HepG2 (cell line): ENCODE data around the gene SLC23A3. TPM values are rescaled to one million over a fixed set of nuclear protein-coding genes. Genes with fewer than 3 reads are reported as not detected.

Experiments
- BCL6 ChIP-seq: IDR thresholded peaks from 2 replicates; pipeline ENCODE4 v1.6.1; 2016; ENCODE audit warnings: missing genetic modification reagents, missing compliant biosample characterization
- CENPX ChIP-seq: sonication (generic); formaldehyde crosslinking; IDR thresholded peaks from 2 replicates; pipeline ENCODE4 v1.9.0; 2021; ENCODE audit warnings: mild to moderate bottlenecking, missing genetic modification reagents, moderate library complexity
- DPF2 ChIP-seq: sonication (generic); formaldehyde crosslinking; IDR thresholded peaks from 2 replicates; pipeline ENCODE4 v1.4.0; 2020; ENCODE audit warnings: mild to moderate bottlenecking, low read depth, missing genetic modification reagents, borderline replicate concordance
- GZF1 ChIP-seq: sonication (generic); formaldehyde crosslinking; IDR thresholded peaks from 2 replicates; pipeline ENCODE4 v1.5.1; 2020; ENCODE audit warnings: mild to moderate bottlenecking, missing genetic modification reagents
- HOXD1 ChIP-seq: sonication (generic); formaldehyde crosslinking; IDR thresholded peaks from 2 replicates; pipeline ENCODE4 v1.5.0; 2020; ENCODE audit warnings: missing genetic modification reagents
- KLF11 ChIP-seq: IDR thresholded peaks from 2 replicates; pipeline ENCODE4 v1.6.1; 2016; ENCODE audit warnings: missing compliant biosample characterization
- NFKBIZ ChIP-seq: IDR thresholded peaks from 2 replicates; pipeline ENCODE4 v1.6.1; 2018; ENCODE audit warnings: missing genetic modification reagents, missing compliant biosample characterization
- NR2C2 ChIP-seq: sonication (generic); formaldehyde crosslinking; IDR thresholded peaks from 2 replicates; pipeline ENCODE4 v1.4.0; 2020; ENCODE audit warnings: missing genetic modification reagents, mild to moderate bottlenecking, moderate library complexity, borderline replicate concordance
- PITX1 ChIP-seq: sonication (generic); formaldehyde crosslinking; IDR thresholded peaks from 2 replicates; pipeline ENCODE4 v1.5.1; 2020; ENCODE audit warnings: mild to moderate bottlenecking, missing genetic modification reagents
- POGZ ChIP-seq: sonication (generic); formaldehyde crosslinking; IDR thresholded peaks from 2 replicates; pipeline ENCODE4 v1.4.0; 2020; ENCODE audit warnings: mild to moderate bottlenecking, missing genetic modification reagents
- RORA ChIP-seq: sonication (generic); formaldehyde crosslinking; IDR thresholded peaks from 2 replicates; pipeline ENCODE4 v1.5.0; 2020; ENCODE audit warnings: mild to moderate bottlenecking, missing genetic modification reagents, moderate library complexity
- SKIL ChIP-seq: sonication (generic); formaldehyde crosslinking; IDR thresholded peaks from 2 replicates; pipeline ENCODE4 v1.8.0; 2022; ENCODE audit warnings: missing genetic modification reagents, mild to moderate bottlenecking, moderate library complexity, borderline replicate concordance
- SMARCE1 ChIP-seq: fragments of 450-650 bp; IDR thresholded peaks from 2 replicates; pipeline ENCODE4 v1.6.1; 2017; ENCODE audit warnings: borderline replicate concordance
- STAT5B ChIP-seq: sonication (generic); formaldehyde crosslinking; IDR thresholded peaks from 2 replicates; pipeline ENCODE4 v1.4.0; 2020; ENCODE audit warnings: missing genetic modification reagents
- XRCC5 ChIP-seq: fragments of 200-400 bp; formaldehyde crosslinking; optimal IDR thresholded peaks from 2 replicates; pipeline ENCODE3; 2017; ENCODE audit warnings: mild to moderate bottlenecking, low read length
- ZNF207 ChIP-seq: fragments of 450-650 bp; IDR thresholded peaks from 2 replicates; pipeline ENCODE4 v1.6.1; 2016; ENCODE audit warnings: antibody characterized with exemption, borderline replicate concordance
- ZNF33B ChIP-seq: sonication (generic); formaldehyde crosslinking; IDR thresholded peaks from 2 replicates; pipeline ENCODE4 v1.5.1; 2020; ENCODE audit warnings: mild to moderate bottlenecking, missing genetic modification reagents
- ZNF383 ChIP-seq: sonication (generic); formaldehyde crosslinking; IDR thresholded peaks from 2 replicates; pipeline ENCODE4 v1.4.0; 2020; ENCODE audit warnings: missing genetic modification reagents, mild to moderate bottlenecking, borderline replicate concordance
- ZNF547 ChIP-seq: sonication (generic); formaldehyde crosslinking; IDR thresholded peaks from 2 replicates; pipeline ENCODE4 v1.5.1; 2020; ENCODE audit warnings: mild to moderate bottlenecking, missing genetic modification reagents
- ZNF672 ChIP-seq: sonication (generic); formaldehyde crosslinking; IDR thresholded peaks from 2 replicates; pipeline ENCODE4 v1.8.1; 2022; ENCODE audit warnings: missing genetic modification reagents
- ZNF788 ChIP-seq: sonication (generic); formaldehyde crosslinking; IDR thresholded peaks from 2 replicates; pipeline ENCODE4 v1.5.0; 2020; ENCODE audit warnings: mild to moderate bottlenecking, missing genetic modification reagents, borderline replicate concordance
- ZNF792 ChIP-seq: IDR thresholded peaks from 2 replicates; pipeline ENCODE4 v1.6.1; 2016
- ZNF83 ChIP-seq: sonication (generic); formaldehyde crosslinking; IDR thresholded peaks from 2 replicates; pipeline ENCODE4 v1.4.0; 2020; ENCODE audit warnings: missing genetic modification reagents, mild to moderate bottlenecking, borderline replicate concordance
- ZSCAN30 ChIP-seq: sonication (generic); formaldehyde crosslinking; IDR thresholded peaks from 2 replicates; pipeline ENCODE4 v1.5.0; 2020; ENCODE audit warnings: mild to moderate bottlenecking, missing genetic modification reagents
- polyA plus RNA-seq, 8 experiments: library from polyadenylated mRNA; depleted of rRNA in 3 of 8; stranded (reverse) in 7 of 8; unstranded in 1 of 8; fragments of >200 nt; fragmentation: Illumina TruSeq in 4 of 8; extraction: Trizol in 4 of 8; gene quantifications; 2 replicates each; pipeline versions ENCODE4 v1.2.1 to v1.2.3, GENCODE V29; 2011 to 2016; ENCODE audit warnings: low read depth in 4 of 8, missing spikeins in 1 of 8, mixed read lengths in 1 of 8; ENCODE audit not compliant: insufficient read depth in 1 of 8
- total RNA-seq, 5 experiments: library from RNA; depleted of rRNA; stranded (reverse); fragments of >200 nt; fragmentation: Illumina TruSeq; extraction: Trizol; gene quantifications; 2 replicates each; pipeline ENCODE4 v1.2.3, GENCODE V29; 2016; ENCODE audit warnings: low read depth in 1 of 5
- TF ChIP-seq, protein P1 (sequence below): sonication (generic); formaldehyde crosslinking; IDR thresholded peaks from 2 replicates; pipeline ENCODE4 v1.4.0; 2020; ENCODE audit warnings: missing genetic modification reagents, borderline replicate concordance
- TF ChIP-seq, protein P2 (sequence below): sonication (generic); formaldehyde crosslinking; IDR thresholded peaks from 2 replicates; pipeline ENCODE4 v1.4.0; 2020; ENCODE audit warnings: mild to moderate bottlenecking, missing genetic modification reagents

Gene SLC23A3
- total and polyA plus RNA-seq, 2 of the 13 experiments (the other 11 are each of a cell fraction or from before 2014, with no cell fraction given), result 0.38 to 0.78 TPM

DNA sequence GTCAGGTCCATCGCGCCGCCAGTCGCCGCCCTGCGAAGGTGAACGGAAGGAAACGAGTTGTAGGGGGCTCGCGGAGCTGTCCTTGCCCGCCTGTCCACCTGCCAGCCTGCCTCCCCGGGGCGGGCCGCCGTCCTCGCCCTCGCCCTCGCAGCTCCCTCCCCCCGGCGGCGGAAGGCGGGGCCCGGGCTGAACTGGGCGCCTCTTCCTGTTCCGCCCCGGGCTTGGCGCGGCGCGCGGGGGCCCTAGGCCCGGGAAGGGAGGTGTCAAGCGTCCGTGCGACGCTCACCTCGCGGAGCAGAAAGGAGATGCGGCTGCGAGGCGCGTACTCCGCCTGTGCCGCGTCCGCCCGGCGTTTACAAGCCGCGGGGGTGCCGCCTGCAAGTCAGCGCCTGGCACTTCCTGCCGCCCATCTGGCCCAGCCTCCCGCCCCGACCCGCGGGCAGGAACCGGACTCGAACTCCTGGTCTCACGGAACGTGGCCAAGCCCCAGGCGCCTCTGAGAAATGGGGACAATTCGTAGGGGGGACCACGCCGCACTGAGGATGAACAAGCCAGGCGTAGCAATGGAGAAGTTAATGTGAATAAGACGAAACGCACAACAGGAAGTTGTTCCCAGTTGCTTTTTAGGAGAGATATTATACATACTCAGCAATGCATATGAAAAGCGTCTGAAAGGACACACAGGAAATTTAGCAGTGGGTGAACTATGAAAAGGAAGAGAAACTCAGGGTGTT lies 7.2 kb upstream of the SLC23A3 start, which contains the start of gene CNPPD1 (continued):
- TF ChIP-seq SKIL (CRISPR knock-in tag) (peak; percentile 87), ZNF33B (peak; percentile 93), CENPX (CRISPR knock-in tag) (no peak), ZSCAN30 (CRISPR knock-in tag) (peak; percentile 88), GZF1 (0 out of 2 replicates have a peak, but pooled peaks have one; percentile 16), DPF2 (CRISPR knock-in tag) (no peak), ZNF672 (peak; percentile 65; the same call in 1 of the 2 replicates), KLF11 (CRISPR knock-in tag) (no peak), NFKBIZ (CRISPR knock-in tag) (no peak), BCL6 (CRISPR knock-in tag) (peak; percentile 64), XRCC5 (peak; percentile 72), ZNF788 (peak; percentile 96), PITX1 (CRISPR knock-in tag) (peak; percentile 69), ZNF207 (no peak), ZNF547 (CRISPR knock-in tag) (peak; percentile 98), ZNF792 (CRISPR knock-in tag) (peak; percentile 93), ZNF383 (CRISPR knock-in tag) (0 out of 2 replicates have a peak, but pooled peaks have one; percentile 43), RORA (CRISPR knock-in tag) (no peak), SMARCE1 (no peak), HOXD1 (peak; percentile 92), ZNF83 (CRISPR knock-in tag) (peak; percentile 74; the same call in 1 of the 2 replicates), NR2C2 (peak; percentile 75; the same call in 1 of the 2 replicates), POGZ (CRISPR knock-in tag) (peak; percentile 43; the same call in 1 of the 2 replicates), STAT5B (CRISPR knock-in tag) (peak; percentile 84; the same call in 1 of the 2 replicates)
- TF ChIP-seq, protein P1, sequence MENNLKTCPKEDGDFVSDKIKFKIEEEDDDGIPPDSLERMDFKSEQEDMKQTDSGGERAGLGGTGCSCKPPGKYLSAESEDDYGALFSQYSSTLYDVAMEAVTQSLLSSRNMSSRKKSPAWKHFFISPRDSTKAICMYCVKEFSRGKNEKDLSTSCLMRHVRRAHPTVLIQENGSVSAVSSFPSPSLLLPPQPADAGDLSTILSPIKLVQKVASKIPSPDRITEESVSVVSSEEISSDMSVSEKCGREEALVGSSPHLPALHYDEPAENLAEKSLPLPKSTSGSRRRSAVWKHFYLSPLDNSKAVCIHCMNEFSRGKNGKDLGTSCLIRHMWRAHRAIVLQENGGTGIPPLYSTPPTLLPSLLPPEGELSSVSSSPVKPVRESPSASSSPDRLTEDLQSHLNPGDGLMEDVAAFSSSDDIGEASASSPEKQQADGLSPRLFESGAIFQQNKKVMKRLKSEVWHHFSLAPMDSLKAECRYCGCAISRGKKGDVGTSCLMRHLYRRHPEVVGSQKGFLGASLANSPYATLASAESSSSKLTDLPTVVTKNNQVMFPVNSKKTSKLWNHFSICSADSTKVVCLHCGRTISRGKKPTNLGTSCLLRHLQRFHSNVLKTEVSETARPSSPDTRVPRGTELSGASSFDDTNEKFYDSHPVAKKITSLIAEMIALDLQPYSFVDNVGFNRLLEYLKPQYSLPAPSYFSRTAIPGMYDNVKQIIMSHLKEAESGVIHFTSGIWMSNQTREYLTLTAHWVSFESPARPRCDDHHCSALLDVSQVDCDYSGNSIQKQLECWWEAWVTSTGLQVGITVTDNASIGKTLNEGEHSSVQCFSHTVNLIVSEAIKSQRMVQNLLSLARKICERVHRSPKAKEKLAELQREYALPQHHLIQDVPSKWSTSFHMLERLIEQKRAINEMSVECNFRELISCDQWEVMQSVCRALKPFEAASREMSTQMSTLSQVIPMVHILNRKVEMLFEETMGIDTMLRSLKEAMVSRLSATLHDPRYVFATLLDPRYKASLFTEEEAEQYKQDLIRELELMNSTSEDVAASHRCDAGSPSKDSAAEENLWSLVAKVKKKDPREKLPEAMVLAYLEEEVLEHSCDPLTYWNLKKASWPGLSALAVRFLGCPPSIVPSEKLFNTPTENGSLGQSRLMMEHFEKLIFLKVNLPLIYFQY (CRISPR knock-in tag), result peak; percentile 95
- TF ChIP-seq, protein P2, sequence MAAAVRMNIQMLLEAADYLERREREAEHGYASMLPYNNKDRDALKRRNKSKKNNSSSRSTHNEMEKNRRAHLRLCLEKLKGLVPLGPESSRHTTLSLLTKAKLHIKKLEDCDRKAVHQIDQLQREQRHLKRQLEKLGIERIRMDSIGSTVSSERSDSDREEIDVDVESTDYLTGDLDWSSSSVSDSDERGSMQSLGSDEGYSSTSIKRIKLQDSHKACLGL (CRISPR knock-in tag), result peak; percentile 94
